B cell (primary cell): ENCODE data around the gene TBC1D14. TPM values are rescaled to one million over a fixed set of nuclear protein-coding genes. Genes with fewer than 3 reads are reported as not detected.

Source experiments
- ATAC-seq: fragments of 200-7000 bp; cut with Tn5 transposase; one replicate; pipeline ENCODE4 v1.10.0; 2021; ENCODE audit warnings: low read depth, mild to moderate bottlenecking, moderate number of reproducible peaks, moderate library complexity
- CTCF ChIA-PET: fragments of 350-600 bp; sonication (Branson Sonifier 250); formaldehyde crosslinking; loops from one replicate; lab custom pipeline; 2021; ENCODE audit warnings: antibody characterized with exemption, inconsistent platforms; lab: Charles Lee
- POLR2A ChIA-PET: fragments of 350-600 bp; sonication (Branson Sonifier 250); formaldehyde crosslinking; loops from one replicate; lab custom pipeline; 2021; ENCODE audit warnings: antibody characterized with exemption; lab: Charles Lee
- DNase-seq: peaks from one replicate; pipeline ENCODE4 v3.0.0; 2013
- H2AFZ ChIP-seq: 2 replicates; pipeline ENCODE4 v1.6.1; 2012; ENCODE audit warnings: mild to moderate bottlenecking, low read depth, low read length; ENCODE audit not compliant: insufficient read depth, poor library complexity, severe bottlenecking
- H3K27ac ChIP-seq, 2 donors: 1 replicate in 1 of 2; 2 replicates in 1 of 2; pipeline ENCODE4 v1.5.1; 2012 to 2013; ENCODE audit warnings: low read length in 2 of 2, mild to moderate bottlenecking in 2 of 2, moderate library complexity in 1 of 2
- H3K27me3 ChIP-seq, 4 experiments: fragments of 200-600 bp in 1 of 4; sonication (generic) in 1 of 4; replicated peaks in 1 of 4; 1 replicate in 2 of 4; 2 replicates in 2 of 4; pipeline versions ENCODE4 v1.6.1 to v1.7.0; 2013 to 2016; ENCODE audit warnings: low read length in 3 of 4, mild to moderate bottlenecking in 2 of 4, mixed read lengths in 1 of 4, moderate library complexity in 1 of 4; ENCODE audit not compliant: insufficient read depth in 4 of 4, control insufficient read depth in 3 of 4; ENCODE audit errors: control extremely low read depth in 1 of 4
- H3K36me3 ChIP-seq, 2 experiments: replicated peaks in 1 of 2; 1 replicate in 1 of 2; 2 replicates in 1 of 2; pipeline versions ENCODE4 v1.6.1 to v1.7.1; 2013; ENCODE audit warnings: low read length in 1 of 2; ENCODE audit not compliant: insufficient read depth in 2 of 2, control insufficient read depth in 1 of 2; ENCODE audit errors: control extremely low read depth in 1 of 2, extremely low read depth in 1 of 2
- H3K4me1 ChIP-seq, 2 donors: fragments of 200-600 bp in 1 of 2; sonication (generic) in 1 of 2; 1 replicate in 1 of 2; 2 replicates in 1 of 2; pipeline versions ENCODE4 v1.5.1 to v1.6.1; 2013 to 2017; ENCODE audit warnings: low read length in 2 of 2; ENCODE audit not compliant: control insufficient read depth in 2 of 2, insufficient read depth in 2 of 2
- H3K4me2 ChIP-seq: replicated peaks from 2 replicates; pipeline ENCODE3; 2012; ENCODE audit warnings: mild to moderate bottlenecking, low read depth, low read length; ENCODE audit not compliant: poor library complexity, severe bottlenecking
- H3K4me3 ChIP-seq, 5 experiments: fragments of 200-600 bp in 1 of 5; sonication (generic) in 1 of 5; 1 replicate in 3 of 5; 2 replicates in 2 of 5; pipeline versions ENCODE4 v1.5.1 to v1.7.0; 2011 to 2016; ENCODE audit warnings: low read length in 4 of 5, mild to moderate bottlenecking in 4 of 5, low read depth in 2 of 5, control low read depth in 1 of 5, moderate library complexity in 1 of 5; ENCODE audit not compliant: insufficient read depth in 1 of 5; ENCODE audit errors: control extremely low read depth in 1 of 5, extremely low read depth in 1 of 5
- H3K79me2 ChIP-seq: fragments of 200-600 bp; sonication (generic); one replicate; pipeline ENCODE4 v1.6.0; 2016; ENCODE audit warnings: low read length; ENCODE audit not compliant: control insufficient read depth, insufficient read depth
- H3K9ac ChIP-seq: fragments of 200-600 bp; sonication (generic); 2 replicates; pipeline ENCODE4 v1.6.1; 2017; ENCODE audit warnings: mild to moderate bottlenecking, low read length, moderate library complexity
- H3K9me3 ChIP-seq, 3 donors: one replicate each; pipeline versions ENCODE4 v1.6.1 to v1.7.1; 2013; ENCODE audit warnings: low read length in 2 of 3; ENCODE audit not compliant: control insufficient read depth in 2 of 3, insufficient read depth in 1 of 3; ENCODE audit errors: control extremely low read depth in 1 of 3
- H4K20me1 ChIP-seq: 2 replicates; pipeline ENCODE4 v1.6.0; 2012; ENCODE audit warnings: mild to moderate bottlenecking, low read length; ENCODE audit not compliant: insufficient read depth, control insufficient read depth, poor library complexity, severe bottlenecking
- H3K27ac Mint-ChIP-seq: one replicate; pipeline ENCODE4 v1.8.0; 2021; ENCODE audit warnings: mixed read lengths
- H3K27me3 Mint-ChIP-seq: one replicate; pipeline ENCODE4 v1.8.0; 2021; ENCODE audit warnings: mixed read lengths
- H3K4me1 Mint-ChIP-seq: one replicate; pipeline ENCODE4 v1.8.0; 2021; ENCODE audit warnings: mixed read lengths
- H3K4me3 Mint-ChIP-seq: one replicate; pipeline ENCODE4 v1.8.0; 2021; ENCODE audit warnings: mixed read lengths
- H3K9me3 Mint-ChIP-seq: one replicate; pipeline ENCODE4 v1.8.0; 2022; ENCODE audit warnings: mixed read lengths; ENCODE audit not compliant: insufficient read depth
- EZH2 ChIP-seq: IDR thresholded peaks from 2 replicates; pipeline ENCODE4 v1.6.1; 2012; ENCODE audit warnings: borderline replicate concordance, low read depth, mild to moderate bottlenecking, moderate library complexity, low read length; ENCODE audit not compliant: insufficient read depth, poor library complexity, severe bottlenecking
- WGBS: methylation state at CpG from one replicate; pipeline ENCODE4 v1.1.5; 2013; ENCODE audit warnings: missing lambda C conversion rate; ENCODE audit not compliant: insufficient coverage; 5-methylcytosine and 5-hydroxymethylcytosine counted together
- intact Hi-C: fragments of 100-400 bp; cut with micrococcal nuclease; formaldehyde crosslinking; loops from one replicate; pipeline ENCODE4 v1.10.0; 2022
- polyA plus RNA-seq: library from polyadenylated mRNA; depleted of rRNA; stranded (reverse); fragments of >200 nt; gene quantifications from 2 replicates; pipeline ENCODE4 v1.2.3, GENCODE V29; 2012
- total RNA-seq, 2 donors: library from RNA; stranded (reverse); fragments of 120-200 nt in 1 of 2; gene quantifications; 1 replicate in 1 of 2; 2 replicates in 1 of 2; pipeline versions ENCODE4 v1.2.3 to v1.2.4, GENCODE V29; 2013 to 2022
- TF ChIP-seq, protein P1 (sequence below): fragments of 200-600 bp; IDR thresholded peaks from one replicate; pipeline ENCODE4 v1.8.0; 2022; ENCODE audit warnings: antibody characterized with exemption, mild to moderate bottlenecking

The TBC1D14 gene
- total and polyA plus RNA-seq, 2 donors (not counting 1 experiment from before 2014, with no cell fraction given) = 21.9 to 42.0 TPM

DNA sequence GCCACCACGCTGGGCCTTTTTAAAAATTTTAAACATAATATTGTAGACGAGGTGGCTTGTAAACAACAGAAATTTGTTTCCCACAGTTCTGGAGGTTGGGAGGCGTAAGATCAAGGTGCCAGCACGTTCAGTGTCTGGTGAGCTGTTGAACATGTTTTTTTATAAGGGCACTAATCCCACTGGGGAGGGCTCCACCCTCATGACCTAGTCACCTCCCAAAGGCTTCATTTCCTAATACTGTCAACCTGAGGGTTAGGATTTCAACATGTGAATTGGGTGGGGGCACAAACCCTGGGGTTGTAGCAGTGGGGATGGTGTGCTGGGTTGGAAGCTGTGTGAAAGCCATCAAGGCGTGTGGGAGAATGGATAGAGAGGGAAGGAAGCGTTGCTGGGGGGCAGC is 27.6 kb downstream of the TBC1D14 start:
- ChIA-PET POLR2A (no interaction called here), CTCF (no interaction called here)
- Histone ChIP-seq H4K20me1 (peaks cover 70% of the 10 kb centered on the region), H3K9me3 (peaks cover 0 to 10% (median 0%) of the 10 kb centered on the region in 3 donors), H3K36me3 (peaks cover 0 to 3% of the 10 kb centered on the region in 2 experiments), H3K4me1 (peaks cover 43 to 52% of the 10 kb centered on the region in 2 donors), H2AFZ (no peak overlapping the region), H3K9ac (no peak overlapping the region), H3K27ac (no peak overlapping the region), H3K4me3 (no peak overlapping the region), H3K79me2 (peaks cover 66% of the 10 kb centered on the region), H3K27me3 (no peaks in the 10 kb centered on the region), H3K4me2 (no peak overlapping the region)
- Mint-ChIP-seq H3K9me3 (peaks cover 3% of the 10 kb centered on the region), H3K4me1 (peaks cover 60% of the 10 kb centered on the region), H3K4me3 (no peak overlapping the region), H3K27ac (no peak overlapping the region), H3K27me3 (no peaks in the 10 kb centered on the region)
- 95% methylated on average over 2 of the region's 6 CpGs for WGBS
- ATAC-seq (no peak), DNase-seq (no peak)
- TF ChIP-seq EZH2 = no peak
- TF ChIP-seq, protein P1, sequence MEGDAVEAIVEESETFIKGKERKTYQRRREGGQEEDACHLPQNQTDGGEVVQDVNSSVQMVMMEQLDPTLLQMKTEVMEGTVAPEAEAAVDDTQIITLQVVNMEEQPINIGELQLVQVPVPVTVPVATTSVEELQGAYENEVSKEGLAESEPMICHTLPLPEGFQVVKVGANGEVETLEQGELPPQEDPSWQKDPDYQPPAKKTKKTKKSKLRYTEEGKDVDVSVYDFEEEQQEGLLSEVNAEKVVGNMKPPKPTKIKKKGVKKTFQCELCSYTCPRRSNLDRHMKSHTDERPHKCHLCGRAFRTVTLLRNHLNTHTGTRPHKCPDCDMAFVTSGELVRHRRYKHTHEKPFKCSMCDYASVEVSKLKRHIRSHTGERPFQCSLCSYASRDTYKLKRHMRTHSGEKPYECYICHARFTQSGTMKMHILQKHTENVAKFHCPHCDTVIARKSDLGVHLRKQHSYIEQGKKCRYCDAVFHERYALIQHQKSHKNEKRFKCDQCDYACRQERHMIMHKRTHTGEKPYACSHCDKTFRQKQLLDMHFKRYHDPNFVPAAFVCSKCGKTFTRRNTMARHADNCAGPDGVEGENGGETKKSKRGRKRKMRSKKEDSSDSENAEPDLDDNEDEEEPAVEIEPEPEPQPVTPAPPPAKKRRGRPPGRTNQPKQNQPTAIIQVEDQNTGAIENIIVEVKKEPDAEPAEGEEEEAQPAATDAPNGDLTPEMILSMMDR = no peak
- intact Hi-C loops = no loop called here

DNA sequence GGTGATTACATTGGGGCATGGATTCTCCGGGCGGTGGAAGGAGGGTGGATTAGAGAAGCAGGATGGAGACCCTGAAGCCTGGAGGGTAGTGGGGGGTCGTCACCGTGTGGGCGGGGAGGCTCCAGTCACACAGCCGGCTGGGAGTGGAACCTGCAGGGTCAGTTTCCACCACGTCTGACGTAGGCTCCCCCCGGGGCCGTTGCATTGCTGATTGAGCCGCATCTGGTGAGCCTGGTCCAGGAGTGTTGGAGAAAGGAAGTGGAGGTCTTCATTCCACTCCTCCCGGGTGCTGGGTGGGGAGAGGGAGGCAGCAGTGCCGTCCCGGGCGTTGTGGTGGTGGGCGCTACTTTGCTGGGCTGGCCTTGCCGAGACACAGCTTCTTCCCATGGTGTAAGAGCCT is 28.1 kb downstream of the TBC1D14 start:
- 72% methylated on average over 12 of the region's 17 CpGs for WGBS
- Histone ChIP-seq H3K36me3 (peaks cover 0 to 3% of the 10 kb centered on the region in 2 experiments), H3K9ac (no peak overlapping the region), H3K9me3 (peaks cover 0 to 10% (median 0%) of the 10 kb centered on the region in 3 donors), H4K20me1 (peaks cover 68% of the 10 kb centered on the region), H3K79me2 (peaks cover 61% of the 10 kb centered on the region), H3K4me1 (peaks cover 48 to 55% of the 10 kb centered on the region in 2 donors), H3K4me3 (no peak overlapping the region), H3K4me2 (peak overlapping the region; percentile 63), H2AFZ (no peak overlapping the region), H3K27ac (no peak overlapping the region), H3K27me3 (no peaks in the 10 kb centered on the region)
- CTCF ChIA-PET = no interaction called here
- intact Hi-C loops = no loop called here
- H3K27ac Mint-ChIP-seq = no peak overlapping the region
- POLR2A ChIA-PET = no interaction called here
- no peak for ATAC-seq
- H3K4me3 Mint-ChIP-seq = no peak overlapping the region
- no peaks in the 10 kb centered on the region for H3K27me3 Mint-ChIP-seq
- TF ChIP-seq, protein P1 = no peak
- TF ChIP-seq EZH2 = no peak
- H3K9me3 Mint-ChIP-seq = peaks cover 3% of the 10 kb centered on the region
- peaks cover 66% of the 10 kb centered on the region for H3K4me1 Mint-ChIP-seq
- no peak for DNase-seq
